Stimulated activated CD4-positive, alpha-beta T cell treated with anti-CD3 and anti-CD28 coated beads, Interleukin-15, amount 100 ng/mL, for 48 hours (primary cell): ENCODE results near the gene EEF1B2.
"Not testable (repeated sequence)": the region's sequence is repeated elsewhere in the genome, so short reads cannot be mapped to it uniquely, and the experiment has no call there.

ENCODE experiments used
- DNase-seq, 2 donors: peaks; one replicate each; pipeline ENCODE4 v3.0.0-alpha.2; 2020; ENCODE audit warnings: low read depth in 2 of 2

The EEF1B2 gene

GRCh38 chr2:206159346-206160124, at the start of gene EEF1B2, which contains the start of gene NDUFS1:
Gene EEF1B2 (plus strand): TSS chr2:206159895. CDS start chr2:206159980, 85 bp downstream.
Gene NDUFS1 (minus strand): TSS chr2:206159444. CDS start chr2:206153678, 5,766 bp downstream.
- DNase-seq: peak; percentile 96 to 97

DNA sequence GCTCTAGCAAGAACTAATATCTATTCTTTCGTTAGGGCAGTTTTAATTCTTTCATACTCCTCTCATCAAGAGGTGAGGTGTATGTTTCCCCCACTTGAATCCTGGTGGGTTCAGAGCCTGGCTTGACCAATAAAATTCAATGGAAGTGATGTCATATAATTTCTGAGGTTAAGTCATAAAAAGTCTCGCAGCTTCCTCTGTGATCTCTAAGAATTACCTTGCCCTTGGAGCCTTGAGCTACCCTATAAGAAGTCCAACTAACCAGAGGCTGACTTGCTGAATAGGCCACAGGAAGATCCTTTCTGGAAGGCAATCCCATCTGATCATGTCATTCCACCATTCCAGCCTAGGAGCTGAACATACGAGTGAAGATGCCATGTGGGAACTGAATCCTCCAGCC, 47.6 kb upstream of the EEF1B2 start:
- DNase-seq: no peak

GRCh38 chr2:206112846-206113547, 46.7 kb upstream of the EEF1B2 start:
- DNase-seq: no peak

GRCh38 chr2:206115026-206115578, 44.6 kb upstream of the EEF1B2 start:
- no peak for DNase-seq

GRCh38 chr2:206116278-206116677, 43.4 kb upstream of the EEF1B2 start:
- no peak for DNase-seq

GRCh38 chr2:206122569-206122968, 37.1 kb upstream of the EEF1B2 start:
- not testable (repeated sequence) for DNase-seq

- DNase-seq: no peak
These were observed 33.8 kb upstream of the EEF1B2 start for GRCh38 chr2:206125901-206126300.

- DNase-seq: no peak
These were observed 32.0 kb upstream of the EEF1B2 start for GRCh38 chr2:206127656-206128055.

- no peak for DNase-seq
These were observed 16.2 kb upstream of the EEF1B2 start for GRCh38 chr2:206143451-206143850.

DNA sequence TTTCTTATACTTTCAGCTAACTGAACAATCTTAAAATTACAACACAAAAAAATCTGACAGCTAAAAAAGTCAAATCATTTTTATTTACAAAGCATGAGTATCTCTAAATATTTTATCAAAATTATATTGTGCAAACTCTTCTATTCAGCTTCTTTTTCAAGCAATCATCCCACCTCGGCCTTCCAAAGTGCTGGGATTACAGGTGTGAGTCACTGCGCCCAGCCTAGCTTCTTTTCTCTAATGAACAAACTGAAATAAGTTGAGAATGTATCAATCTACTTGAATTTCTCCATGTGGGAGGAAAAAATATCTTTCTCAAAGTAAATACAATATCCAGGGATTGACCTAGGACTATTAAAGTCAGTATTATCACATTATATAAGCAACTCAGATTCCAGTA, 15.3 kb upstream of the EEF1B2 start:
- DNase-seq: no peak

DNA sequence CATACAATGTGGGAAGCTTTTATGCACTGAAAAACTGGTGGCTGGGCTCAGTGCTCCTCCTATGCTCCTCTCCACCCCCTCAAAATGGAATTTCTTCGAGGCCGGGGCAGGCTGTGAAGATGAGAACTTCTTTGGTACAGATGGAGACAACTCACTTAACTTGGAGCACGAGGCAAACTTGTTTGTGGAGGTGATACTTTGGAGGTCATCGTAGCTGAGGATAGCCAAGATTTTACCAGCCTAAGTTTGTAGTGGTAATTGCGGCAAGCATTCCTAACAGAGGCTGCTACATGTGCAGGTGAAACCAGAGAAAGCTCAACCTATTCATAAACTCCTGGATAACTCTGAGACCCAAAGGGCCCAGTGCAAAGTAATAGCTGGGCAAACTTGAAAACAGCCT, 14.0 kb upstream of the EEF1B2 start:
- no peak for DNase-seq

DNA sequence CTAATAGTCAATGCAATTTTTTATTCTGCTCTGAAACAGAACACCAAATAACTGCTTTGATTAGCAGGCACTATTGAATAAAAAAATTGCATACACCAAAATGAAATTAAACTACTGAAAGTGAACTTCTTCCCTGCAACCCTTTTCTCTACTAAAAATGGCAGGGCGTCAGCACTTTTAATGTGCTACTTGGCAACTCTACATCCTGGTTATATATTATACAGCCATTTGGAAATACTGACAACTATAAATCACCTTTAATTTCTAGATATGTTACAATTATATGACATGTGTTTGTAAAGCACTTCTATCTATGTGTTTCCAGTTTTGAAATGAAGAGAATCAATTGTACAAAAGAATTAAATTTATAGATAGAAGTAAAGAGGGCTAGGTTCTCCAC, 10.4 kb upstream of the EEF1B2 start:
- no peak for DNase-seq

DNA sequence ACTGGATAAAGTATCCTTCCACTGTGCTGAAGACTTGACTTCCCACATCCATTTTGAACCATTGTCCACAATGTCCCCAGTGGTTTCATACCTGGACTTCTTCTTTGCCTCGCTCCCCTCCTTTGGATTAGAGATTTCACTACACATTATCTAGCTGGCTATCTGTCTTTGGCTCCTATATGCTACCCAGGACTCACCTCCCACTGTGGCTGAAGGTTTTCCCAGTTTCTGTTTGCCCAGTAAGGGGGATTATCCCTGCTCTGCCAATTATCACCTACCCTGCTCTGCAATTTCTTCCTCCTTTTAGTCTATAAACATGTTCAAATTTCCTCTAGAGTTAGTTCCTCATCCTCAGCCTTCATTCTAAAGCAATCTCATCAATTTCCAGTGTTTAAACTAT, 9.5 kb upstream of the EEF1B2 start:
- DNase-seq: no peak

GRCh38 chr2:206150631-206151030, 9.1 kb upstream of the EEF1B2 start:
- no peak for DNase-seq

DNA sequence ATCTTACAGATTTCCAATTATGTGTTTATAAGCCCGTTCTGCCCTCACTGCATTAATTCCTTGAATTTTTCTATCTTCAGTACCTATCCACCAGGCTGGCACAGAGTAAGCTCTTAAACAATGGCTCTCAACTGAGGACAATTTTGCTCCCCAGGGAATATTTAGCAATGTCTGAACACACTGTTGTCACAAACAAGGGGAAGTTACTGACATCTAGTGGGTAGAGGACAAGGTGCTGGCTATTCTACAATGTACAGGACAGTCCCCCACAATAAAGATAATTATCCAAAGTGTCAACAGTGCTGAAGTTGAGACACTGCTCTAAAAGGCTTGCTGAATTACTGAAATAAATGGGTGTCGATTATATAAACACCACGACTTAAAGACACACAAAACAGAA, 5.5 kb upstream of the EEF1B2 start:
- DNase-seq: no peak

DNA sequence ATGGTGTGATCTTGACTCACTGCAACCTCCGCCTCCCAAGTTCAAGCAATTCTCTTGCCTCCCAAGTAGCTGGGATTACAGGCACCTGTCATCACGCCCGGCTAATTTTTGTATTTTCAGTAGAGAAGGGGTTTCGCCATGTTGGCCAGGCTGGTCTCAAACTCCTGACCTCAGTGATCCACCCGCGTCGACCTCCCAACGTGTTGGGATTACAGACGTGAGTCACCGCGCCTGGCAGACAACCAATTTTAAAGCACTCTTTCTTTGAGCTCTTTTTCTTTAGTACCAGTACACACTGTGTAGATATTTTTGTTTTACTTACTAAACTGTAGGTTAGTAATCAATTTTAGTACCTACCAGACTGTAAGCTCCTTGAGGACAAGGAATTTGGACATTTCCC, 2.7 kb upstream of the EEF1B2 start:
- not testable (repeated sequence) for DNase-seq

DNA sequence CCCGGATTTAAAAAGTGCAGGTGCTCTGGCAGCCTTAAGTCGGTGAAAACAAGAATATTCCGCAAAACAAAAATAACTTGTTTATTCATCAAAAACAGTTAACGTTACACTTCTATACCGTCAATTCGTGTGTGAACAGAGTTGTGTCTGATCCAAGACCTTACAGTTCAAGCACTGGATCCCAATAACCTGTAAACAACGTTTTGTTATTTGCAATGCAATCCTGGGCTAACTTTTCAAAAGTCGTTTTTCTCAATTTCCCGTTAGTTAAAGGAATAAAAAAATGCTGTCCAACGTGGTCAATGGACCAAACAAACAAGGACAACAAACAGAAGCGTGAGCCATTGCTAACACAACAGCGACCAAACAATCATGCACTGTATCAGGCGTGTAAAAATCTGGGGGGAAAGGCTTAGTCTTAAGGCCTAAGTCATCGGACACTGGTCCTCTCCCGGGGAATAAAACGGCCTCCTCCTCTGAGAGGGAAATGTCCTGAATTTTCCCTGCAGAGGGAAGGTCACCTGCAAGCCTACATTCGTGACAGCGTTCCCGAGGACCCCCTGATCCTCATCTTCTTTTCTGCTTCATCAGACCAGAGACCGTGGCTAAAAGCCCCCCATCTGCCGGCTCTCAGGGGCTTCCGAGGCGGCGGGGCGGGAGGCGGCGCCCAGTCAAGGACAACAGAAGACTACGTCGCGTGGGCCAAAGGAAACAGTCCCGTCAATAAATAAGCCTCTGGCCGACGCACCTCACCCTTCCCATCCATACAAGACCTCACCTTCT, 941 bp upstream of the EEF1B2 start:
- no peak for DNase-seq

DNA sequence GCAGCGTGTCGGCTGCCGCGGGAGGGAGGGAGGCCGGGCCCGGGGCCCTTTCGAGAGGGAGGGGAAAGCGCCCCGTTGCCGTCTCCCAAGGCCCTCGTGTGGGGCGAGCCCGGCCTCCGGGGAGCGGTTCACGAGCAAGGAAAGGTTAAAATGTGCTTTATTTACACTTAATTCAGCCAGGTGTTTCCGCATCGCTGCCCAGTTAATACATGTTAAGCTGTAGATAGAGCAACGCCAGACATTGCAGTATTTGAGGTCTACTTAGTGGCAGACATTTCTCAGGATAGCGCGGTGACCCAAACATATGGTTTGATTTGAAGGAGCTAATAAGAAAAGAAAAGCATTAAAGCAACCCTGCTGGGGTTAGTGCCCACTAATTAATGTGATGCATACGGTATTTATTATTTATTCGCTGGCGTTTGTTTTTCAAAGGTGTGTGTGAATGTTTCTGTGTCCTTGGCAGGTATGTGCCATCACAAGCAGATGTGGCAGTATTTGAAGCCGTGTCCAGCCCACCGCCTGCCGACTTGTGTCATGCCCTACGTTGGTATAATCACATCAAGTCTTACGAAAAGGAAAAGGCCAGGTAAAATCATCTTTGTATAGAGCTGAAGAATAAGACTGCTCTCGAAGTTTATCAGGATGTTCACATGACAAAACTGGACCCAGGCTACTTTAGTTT, 571 bp downstream of the EEF1B2 start:
- DNase-seq: no peak

DNA sequence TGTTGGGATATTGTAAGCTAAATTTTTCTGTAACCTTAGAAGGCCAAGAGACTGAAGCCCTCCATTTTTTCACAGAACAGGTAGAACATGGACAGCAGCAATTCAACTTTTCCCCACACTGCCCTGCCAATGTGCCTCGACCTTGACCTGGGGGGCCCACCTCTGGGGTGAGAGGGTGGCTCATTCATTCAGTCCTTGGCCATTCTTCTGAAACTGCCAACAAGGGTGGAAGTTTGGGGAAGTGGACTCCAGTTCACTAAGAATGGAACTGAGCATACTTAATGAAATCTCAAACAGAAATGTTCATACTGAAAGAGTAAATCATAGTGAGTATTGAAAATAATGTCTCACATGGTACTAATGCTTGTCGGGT, 1.1 kb downstream of the EEF1B2 start:
- DNase-seq: no peak

DNA sequence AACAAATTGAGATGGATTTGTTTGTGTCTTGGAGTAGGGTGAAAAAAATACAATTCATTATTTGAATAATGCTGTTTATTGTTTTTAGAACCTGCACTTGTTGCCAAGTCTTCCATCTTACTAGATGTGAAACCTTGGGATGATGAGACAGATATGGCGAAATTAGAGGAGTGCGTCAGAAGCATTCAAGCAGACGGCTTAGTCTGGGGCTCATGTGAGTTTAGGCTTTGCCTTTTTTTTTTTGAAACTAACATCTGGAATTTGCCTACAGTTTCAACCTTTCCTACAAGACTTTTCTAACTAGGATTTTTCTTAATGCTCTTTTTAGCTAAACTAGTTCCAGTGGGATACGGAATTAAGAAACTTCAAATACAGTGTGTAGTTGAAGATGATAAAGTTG, 2.7 kb downstream of the EEF1B2 start:
- DNase-seq: not testable (repeated sequence)

GRCh38 chr2:206163251-206163880, 3.7 kb downstream of the EEF1B2 start:
- no peak for DNase-seq
